BLaER1 treated with 17β-estradiol and CSF1 and Interleukin-3, amounts not matched to agents 10 nM and 100 nM (cell line): Measurements from ENCODE around the gene WWOX.

Experiments used
- H3K27ac ChIP-seq, 11 experiments: shearing (Covaris generic); formaldehyde crosslinking; 2 replicates each; pipeline ENCODE4 v1.8.1; 2022
- H3K27me3 ChIP-seq, 11 experiments: shearing (Covaris generic); formaldehyde crosslinking; 2 replicates each; pipeline ENCODE4 v1.8.1; 2022
- H3K36me3 ChIP-seq, 11 experiments: shearing (Covaris generic); formaldehyde crosslinking; 2 replicates each; pipeline ENCODE4 v1.8.1; 2022
- H3K4me1 ChIP-seq, 10 experiments: shearing (Covaris generic); formaldehyde crosslinking; 2 replicates each; pipeline ENCODE4 v1.8.1; 2022
- H3K4me2 ChIP-seq, 11 experiments: shearing (Covaris generic); formaldehyde crosslinking; 2 replicates each; pipeline ENCODE4 v1.8.1; 2022
- H3K4me3 ChIP-seq, 10 experiments: shearing (Covaris generic); formaldehyde crosslinking; 2 replicates each; pipeline ENCODE4 v1.8.1; 2022
- H3K9ac ChIP-seq, 11 experiments: shearing (Covaris generic); formaldehyde crosslinking; 2 replicates each; pipeline ENCODE4 v1.8.1; 2022
- H3K9me3 ChIP-seq, 11 experiments: shearing (Covaris generic); formaldehyde crosslinking; replicated peaks in 1 of 11; 2 replicates each; pipeline ENCODE4 v1.8.1; 2022
- H4K20me1 ChIP-seq, 11 experiments: shearing (Covaris generic); formaldehyde crosslinking; 2 replicates each; pipeline ENCODE4 v1.8.1; 2022
- Cebpa-rat ChIP-seq, 11 experiments: shearing (Covaris generic); IDR thresholded peaks; 2 replicates each; pipeline ENCODE4 v1.8.1; 2022

The WWOX gene

DNA sequence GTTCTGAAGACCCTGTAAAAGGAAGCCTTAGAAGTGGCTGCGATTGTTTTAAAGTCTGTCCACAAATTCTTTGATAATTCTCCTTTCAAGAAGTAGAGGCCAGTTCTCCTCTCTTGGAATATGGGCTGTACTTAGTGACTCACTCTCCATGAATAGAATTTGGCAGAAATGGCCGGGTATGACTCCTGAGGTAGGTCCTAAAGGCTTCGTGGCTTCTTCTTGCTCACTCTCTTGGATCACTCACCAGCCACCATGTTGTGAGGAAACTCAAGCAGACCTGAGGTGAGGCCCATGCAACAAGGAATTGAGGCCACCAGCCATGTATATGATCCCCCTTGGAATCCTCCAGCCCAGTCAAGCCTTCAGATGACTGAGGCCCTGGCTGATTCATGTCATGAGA lies 75.8 kb downstream of the WWOX start:
- Histone ChIP-seq H3K27me3 (no peaks in the 10 kb centered on the region), H3K4me1 (no peaks in the 10 kb centered on the region)
- no peak for TF ChIP-seq Cebpa-rat (IDR thresholded peaks at IDR 0.05)

GRCh38 chr16:78176435-78176834 lies 77.0 kb downstream of the WWOX start:
- no peaks in the 10 kb centered on the region for H3K4me1 ChIP-seq
- TF ChIP-seq Cebpa-rat (IDR thresholded peaks at IDR 0.05): no peak
- H3K36me3 ChIP-seq: 0 out of 22 replicates have a peak, but pooled peaks cover 0 to 4% (median 0%) of the 10 kb centered on the region in 11 experiments
- H3K4me2 ChIP-seq: no peak overlapping the region
- no peak overlapping the region for H3K27ac ChIP-seq
- H3K9me3 ChIP-seq: peaks cover 0 to 7% (median 0%) of the 10 kb centered on the region in 11 experiments; a peak in 3 of 22 replicates
- H4K20me1 ChIP-seq: no peaks in the 10 kb centered on the region
- H3K27me3 ChIP-seq: no peaks in the 10 kb centered on the region
- no peak overlapping the region for H3K9ac ChIP-seq
- no peak overlapping the region for H3K4me3 ChIP-seq

More for the DNA sequence above, 75.8 kb downstream of the WWOX start:
- Histone ChIP-seq H3K4me2 (no peak overlapping the region), H3K9me3 (peaks cover 0 to 7% (median 0%) of the 10 kb centered on the region in 11 experiments; a peak in 3 of 22 replicates), H3K4me3 (no peak overlapping the region), H3K27ac (no peak overlapping the region), H3K9ac (no peak overlapping the region), H3K36me3 (0 out of 22 replicates have a peak, but pooled peaks cover 0 to 4% (median 0%) of the 10 kb centered on the region in 11 experiments), H4K20me1 (no peaks in the 10 kb centered on the region)

DNA sequence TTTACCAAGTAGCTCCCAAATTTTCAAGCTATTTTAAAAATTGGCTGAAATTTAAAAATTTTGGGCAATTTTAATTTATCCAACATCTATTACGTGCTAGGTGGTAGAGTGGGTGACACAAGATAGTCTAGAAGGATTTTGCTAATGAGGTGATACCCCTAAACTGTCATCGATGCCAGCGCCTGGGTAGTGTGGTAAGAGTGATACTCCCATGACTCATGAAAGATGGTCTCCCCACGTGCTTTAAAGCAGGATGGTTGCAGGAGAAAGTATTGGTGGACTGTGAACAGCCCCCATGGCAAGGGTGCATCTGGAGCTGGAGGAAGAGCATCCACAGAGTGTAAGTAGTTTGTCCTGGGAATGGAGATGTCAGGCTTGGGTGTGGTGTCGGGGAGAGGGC lies 77.8 kb downstream of the WWOX start:
- Histone ChIP-seq H3K9me3 (peaks cover 0 to 7% (median 0%) of the 10 kb centered on the region in 11 experiments; a peak in 3 of 22 replicates), H3K4me2 (no peak overlapping the region), H3K4me1 (no peaks in the 10 kb centered on the region), H3K27ac (no peak overlapping the region), H3K36me3 (0 out of 22 replicates have a peak, but pooled peaks cover 0 to 4% (median 0%) of the 10 kb centered on the region in 11 experiments), H3K9ac (no peak overlapping the region), H3K4me3 (no peak overlapping the region), H4K20me1 (no peaks in the 10 kb centered on the region), H3K27me3 (no peaks in the 10 kb centered on the region)
- TF ChIP-seq Cebpa-rat (IDR thresholded peaks at IDR 0.05): no peak

DNA sequence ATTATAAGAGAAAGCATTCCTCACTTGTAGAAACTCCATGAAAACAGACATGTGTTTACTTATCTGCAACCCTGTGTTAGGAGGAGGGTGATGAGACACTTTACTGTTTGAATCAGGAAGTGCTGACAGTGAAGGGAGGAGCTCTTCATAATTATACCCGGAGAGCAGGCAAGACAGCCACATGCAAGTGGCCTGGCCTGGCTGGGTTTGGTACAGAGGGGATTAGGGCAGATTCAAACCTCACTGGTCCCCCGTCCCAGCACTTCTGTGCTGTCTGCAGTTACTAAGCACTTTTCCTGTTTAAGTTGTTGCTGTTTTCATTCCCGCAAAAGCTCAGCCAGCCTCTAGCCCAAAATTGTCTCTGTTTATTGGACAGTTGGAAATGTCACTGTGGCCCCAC lies 78.5 kb downstream of the WWOX start:
- no peak for TF ChIP-seq Cebpa-rat (IDR thresholded peaks at IDR 0.05)
- Histone ChIP-seq H3K27me3 (no peaks in the 10 kb centered on the region), H3K4me3 (no peak overlapping the region), H3K9ac (no peak overlapping the region), H3K4me2 (no peak overlapping the region), H3K36me3 (0 out of 22 replicates have a peak, but pooled peaks cover 0 to 4% (median 0%) of the 10 kb centered on the region in 11 experiments), H3K9me3 (peaks cover 0 to 7% (median 0%) of the 10 kb centered on the region in 11 experiments; a peak in 3 of 22 replicates), H3K4me1 (no peaks in the 10 kb centered on the region), H4K20me1 (no peaks in the 10 kb centered on the region), H3K27ac (no peak overlapping the region)

GRCh38 chr16:78179666-78180065 lies 80.2 kb downstream of the WWOX start:
- H4K20me1 ChIP-seq: no peaks in the 10 kb centered on the region
- H3K27ac ChIP-seq: no peak overlapping the region
- H3K9ac ChIP-seq: no peak overlapping the region
- 0 out of 22 replicates have a peak, but pooled peaks cover 0 to 4% (median 0%) of the 10 kb centered on the region in 11 experiments for H3K36me3 ChIP-seq
- no peak overlapping the region for H3K4me2 ChIP-seq
- H3K9me3 ChIP-seq: peaks cover 0 to 7% (median 0%) of the 10 kb centered on the region in 11 experiments; a peak in 2 of 22 replicates
- H3K4me3 ChIP-seq: no peak overlapping the region
- H3K27me3 ChIP-seq: no peaks in the 10 kb centered on the region
- H3K4me1 ChIP-seq: no peaks in the 10 kb centered on the region
- no peak for TF ChIP-seq Cebpa-rat (IDR thresholded peaks at IDR 0.05)

DNA sequence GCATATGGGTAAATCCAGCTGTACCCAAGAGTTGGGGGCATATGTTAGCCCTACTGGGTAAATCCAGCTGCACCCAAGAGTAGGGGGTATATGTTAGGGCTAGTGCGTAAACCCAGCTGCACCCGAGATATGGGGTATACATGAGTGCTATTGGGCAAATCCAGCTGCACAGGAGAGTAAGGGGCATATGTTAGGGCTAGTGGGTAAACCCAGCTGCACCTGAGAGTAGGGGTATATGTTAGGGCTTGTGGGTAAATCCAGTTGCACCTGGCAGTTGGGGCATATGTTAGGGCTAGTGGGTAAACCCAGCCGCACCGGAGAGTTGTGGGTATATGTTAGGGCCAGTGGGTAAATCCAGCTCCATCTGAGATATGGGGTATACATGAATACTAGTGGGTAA lies 80.9 kb downstream of the WWOX start:
- Histone ChIP-seq H3K27me3 (no peaks in the 10 kb centered on the region), H3K4me1 (no peaks in the 10 kb centered on the region), H3K9me3 (peaks cover 0 to 2% (median 0%) of the 10 kb centered on the region in 11 experiments; a peak in 1 of 22 replicates), H3K4me2 (no peak overlapping the region), H3K9ac (no peak overlapping the region), H3K4me3 (no peak overlapping the region), H4K20me1 (no peaks in the 10 kb centered on the region), H3K27ac (no peak overlapping the region), H3K36me3 (0 out of 22 replicates have a peak, but pooled peaks cover 0 to 3% (median 0%) of the 10 kb centered on the region in 11 experiments)
- TF ChIP-seq Cebpa-rat (IDR thresholded peaks at IDR 0.05): no peak

- no peak overlapping the region for H3K27ac ChIP-seq
- peaks cover 0 to 6% (median 0%) of the 10 kb centered on the region in 11 experiments; a peak in 5 of 22 replicates for H3K9me3 ChIP-seq
- H3K9ac ChIP-seq: no peak overlapping the region
- no peaks in the 10 kb centered on the region for H4K20me1 ChIP-seq
- H3K27me3 ChIP-seq: no peaks in the 10 kb centered on the region
- H3K36me3 ChIP-seq: no peaks in the 10 kb centered on the region
- no peaks in the 10 kb centered on the region for H3K4me1 ChIP-seq
- no peak overlapping the region for H3K4me3 ChIP-seq
- no peak overlapping the region for H3K4me2 ChIP-seq
- TF ChIP-seq Cebpa-rat (IDR thresholded peaks at IDR 0.05): no peak
Measured at GRCh38 chr16:78183437-78184237, 84.2 kb downstream of the WWOX start.

DNA sequence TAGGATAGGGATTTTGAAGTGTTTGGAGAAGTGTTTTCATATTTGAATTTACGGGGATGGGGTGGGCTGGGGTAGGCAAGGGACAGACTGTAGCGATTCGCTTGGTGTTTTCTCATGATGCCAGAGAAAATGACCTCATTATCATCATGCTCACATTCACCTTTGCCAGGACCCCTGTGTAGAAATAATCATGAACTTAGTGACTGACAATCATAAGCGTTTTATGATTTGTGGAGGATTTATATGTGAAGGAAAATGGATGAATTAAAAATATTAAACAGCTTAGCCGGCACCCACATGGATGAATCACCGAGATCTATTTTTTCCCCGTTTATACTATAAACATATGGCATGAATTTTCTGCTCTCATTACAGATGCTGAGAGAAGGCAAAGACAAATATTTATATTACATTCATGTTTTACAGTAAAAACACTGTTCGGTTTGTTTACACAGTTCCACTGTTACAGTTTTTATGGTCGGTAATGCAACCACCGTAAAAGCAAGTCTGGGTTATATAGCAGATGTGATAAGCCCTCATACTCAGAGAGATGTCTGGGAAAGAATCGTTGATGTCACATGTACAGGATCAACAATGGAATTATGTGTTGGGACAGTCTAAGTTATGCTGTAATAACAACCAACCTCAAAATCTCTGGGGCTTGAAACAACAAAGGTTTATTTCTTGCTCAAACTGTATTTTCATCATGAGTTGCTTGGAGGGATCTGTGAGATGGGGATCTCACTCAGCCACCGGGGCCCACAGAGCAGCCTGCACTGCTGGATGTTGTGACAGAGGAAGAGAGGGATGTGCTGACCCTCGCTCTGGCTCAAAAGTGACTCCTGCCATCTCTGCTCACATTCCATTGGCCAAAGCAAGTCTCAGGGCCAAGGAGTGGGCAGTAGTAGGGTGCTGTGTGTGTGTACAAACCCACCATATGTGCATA lies 85.1 kb downstream of the WWOX start:
- H3K36me3 ChIP-seq: no peaks in the 10 kb centered on the region
- TF ChIP-seq Cebpa-rat (IDR thresholded peaks at IDR 0.05): no peak
- H3K4me1 ChIP-seq: no peaks in the 10 kb centered on the region
- H3K9ac ChIP-seq: no peak overlapping the region
- no peak overlapping the region for H3K4me2 ChIP-seq
- H3K4me3 ChIP-seq: no peak overlapping the region
- no peaks in the 10 kb centered on the region for H3K27me3 ChIP-seq
- H3K9me3 ChIP-seq: peaks cover 0 to 6% (median 0%) of the 10 kb centered on the region in 11 experiments; a peak in 5 of 22 replicates
- no peaks in the 10 kb centered on the region for H4K20me1 ChIP-seq
- H3K27ac ChIP-seq: no peak overlapping the region; a peak in 1 of 22 replicates

- Histone ChIP-seq H3K36me3 (no peaks in the 10 kb centered on the region), H3K9ac (no peak overlapping the region), H4K20me1 (no peaks in the 10 kb centered on the region), H3K4me2 (no peak overlapping the region), H3K27me3 (no peaks in the 10 kb centered on the region), H3K27ac (no peak overlapping the region), H3K4me1 (no peaks in the 10 kb centered on the region), H3K4me3 (no peak overlapping the region), H3K9me3 (peaks cover 0 to 6% (median 0%) of the 10 kb centered on the region in 11 experiments; a peak in 6 of 22 replicates)
- TF ChIP-seq Cebpa-rat (IDR thresholded peaks at IDR 0.05): no peak
Measured at GRCh38 chr16:78189121-78189520, 89.7 kb downstream of the WWOX start.
